Tibial nerve (tissue), 4 donors: ENCODE results near the gene PYGO2. TPM values are rescaled to one million over a fixed set of nuclear protein-coding genes. Genes with fewer than 3 reads are reported as not detected.
A peak's percentile ranks its signal among the peaks of the same experiment; 100 is the strongest.

Experiments used
- DNase-seq, 2 donors: peaks; one replicate each; pipeline ENCODE4 v3.0.0-alpha.2; 2019; ENCODE audit warnings: low spot score in 2 of 2
- H3K27ac ChIP-seq, 4 donors: fragments of 200-600 bp; sonication (generic) in 3 of 4; one replicate each; pipeline ENCODE4 v1.5.1; 2017 to 2019; ENCODE audit warnings: mild to moderate bottlenecking in 1 of 4
- H3K27me3 ChIP-seq, 2 donors: fragments of 200-600 bp; sonication (generic) in 1 of 2; one replicate each; pipeline versions ENCODE4 v1.5.1 to v1.6.0; 2017 to 2019
- H3K36me3 ChIP-seq, 3 donors: fragments of 200-600 bp; sonication (generic); one replicate each; pipeline ENCODE4 v1.5.1; 2018 to 2019
- H3K4me1 ChIP-seq, 4 donors: fragments of 200-600 bp; sonication (generic) in 3 of 4; one replicate each; pipeline ENCODE4 v1.5.1; 2017 to 2019
- H3K4me3 ChIP-seq, 4 donors: fragments of 200-600 bp; sonication (generic) in 3 of 4; one replicate each; pipeline ENCODE4 v1.5.1; 2017 to 2019; ENCODE audit warnings: mild to moderate bottlenecking in 1 of 4, moderate library complexity in 1 of 4
- H3K9me3 ChIP-seq, 4 donors: fragments of 200-600 bp; sonication (generic) in 3 of 4; one replicate each; pipeline ENCODE4 v1.5.1; 2017 to 2019
- CTCF ChIP-seq, 5 experiments: fragments of 200-600 bp in 3 of 5; fragments of 450-650 bp in 2 of 5; sonication (generic) in 3 of 5; IDR thresholded peaks; one replicate each; pipeline ENCODE4 v1.5.1; 2016 to 2019; ENCODE audit warnings: antibody characterized with exemption in 5 of 5, mild to moderate bottlenecking in 3 of 5, moderate library complexity in 2 of 5
- EP300 ChIP-seq, 2 donors: sonication (generic); formaldehyde crosslinking; IDR thresholded peaks; one replicate each; pipeline ENCODE4 v1.6.1; 2017; ENCODE audit warnings: antibody characterized with exemption in 2 of 2, mild to moderate bottlenecking in 1 of 2
- POLR2A ChIP-seq, 2 donors: fragments of 450-650 bp; IDR thresholded peaks; one replicate each; pipeline ENCODE4 v1.6.1; 2017; ENCODE audit warnings: antibody characterized with exemption in 2 of 2, mild to moderate bottlenecking in 2 of 2, moderate library complexity in 2 of 2
- WGBS, 2 donors: methylation state at CpG; one replicate each; pipeline ENCODE4 v1.1.5; 2018; 5-methylcytosine and 5-hydroxymethylcytosine counted together
- total RNA-seq, 4 donors: library from RNA; depleted of rRNA; stranded (reverse); fragments of >200 nt; gene quantifications; one replicate each; pipeline ENCODE4 v1.1.0, GENCODE V29; 2016

PYGO2 gene
- total RNA-seq, 4 donors from 2014 or later, result 18.6 to 24.3 (median 23.5) TPM

- H3K9me3 ChIP-seq, result no peaks in the 10 kb centered on the region
- 23 to 31% methylated on average over 14 to 17 of the region's 17 CpGs for WGBS, 2 donors
- DNase-seq, result peak in 1 of 2 donors; percentile 58
- H3K27me3 ChIP-seq, result no peaks in the 10 kb centered on the region
- no peaks in the 10 kb centered on the region for H3K36me3 ChIP-seq
- peaks cover 0 to 66% (median 57%) of the 10 kb centered on the region in 4 donors for H3K4me1 ChIP-seq
- peak overlapping the region; percentile 88 to 99 (median 98) for H3K27ac ChIP-seq
- peak overlapping the region in 3 of 4 donors; percentile 58 to 94 (median 85) for H3K4me3 ChIP-seq
- no peak for TF ChIP-seq POLR2A (IDR thresholded peaks at IDR 0.05)
- TF ChIP-seq EP300 (IDR thresholded peaks at IDR 0.05), result peak; percentile 18 to 40
- no peak for TF ChIP-seq CTCF (IDR thresholded peaks at IDR 0.05)
These were observed 43.8 kb upstream of the PYGO2 start for GRCh38 chr1:155005076-155006011.

- H3K27ac ChIP-seq, result peak overlapping the region; percentile 88 to 99 (median 98)
- 29 to 34% methylated on average over 5 of the region's 5 CpGs for WGBS, 2 donors
These were observed 42.9 kb upstream of the PYGO2 start for GRCh38 chr1:155004352-155005075.

GRCh38 chr1:155003766-155004351 lies 42.3 kb upstream of the PYGO2 start:
- Histone ChIP-seq H3K9me3 (no peaks in the 10 kb centered on the region), H3K36me3 (no peaks in the 10 kb centered on the region), H3K27me3 (no peaks in the 10 kb centered on the region), H3K4me3 (peak overlapping the region; percentile 58 to 94 (median 78)), H3K4me1 (peaks cover 0 to 66% (median 59%) of the 10 kb centered on the region in 4 donors), H3K27ac (peak overlapping the region; percentile 88 to 99 (median 98))
- WGBS, 2 donors, result 1 to 8% methylated on average over 9 to 21 of the region's 34 CpGs
- peak in 1 of 2 donors; percentile 56 for DNase-seq
- TF ChIP-seq EP300 (IDR thresholded peaks at IDR 0.05), result peak in 1 of 2 donors; percentile 40
- TF ChIP-seq CTCF (IDR thresholded peaks at IDR 0.05), result no peak
- peak in 1 of 2 donors; percentile 16 for TF ChIP-seq POLR2A (IDR thresholded peaks at IDR 0.05)

More at GRCh38 chr1:155004352-155005075, 42.9 kb upstream of the PYGO2 start:
- Histone ChIP-seq H3K36me3 (no peaks in the 10 kb centered on the region), H3K27me3 (no peaks in the 10 kb centered on the region), H3K4me1 (peaks cover 0 to 66% (median 57%) of the 10 kb centered on the region in 4 donors), H3K4me3 (peak overlapping the region; percentile 58 to 94 (median 78)), H3K9me3 (no peaks in the 10 kb centered on the region)
- no peak for TF ChIP-seq EP300 (IDR thresholded peaks at IDR 0.05)
- TF ChIP-seq CTCF (IDR thresholded peaks at IDR 0.05), result no peak
- TF ChIP-seq POLR2A (IDR thresholded peaks at IDR 0.05), result no peak
- DNase-seq, result no peak

GRCh38 chr1:155003227-155003765 lies 41.7 kb upstream of the PYGO2 start:
- Histone ChIP-seq H3K4me1 (peaks cover 0 to 66% (median 55%) of the 10 kb centered on the region in 4 donors), H3K4me3 (peak overlapping the region; percentile 58 to 94 (median 78)), H3K27ac (peak overlapping the region; percentile 88 to 99 (median 98)), H3K9me3 (no peaks in the 10 kb centered on the region), H3K27me3 (no peaks in the 10 kb centered on the region), H3K36me3 (no peaks in the 10 kb centered on the region)
- 1% methylated on average over 36 to 37 of the region's 37 CpGs for WGBS, 2 donors
- no peak for DNase-seq
- no peak for TF ChIP-seq POLR2A (IDR thresholded peaks at IDR 0.05)
- TF ChIP-seq EP300 (IDR thresholded peaks at IDR 0.05), result no peak
- no peak for TF ChIP-seq CTCF (IDR thresholded peaks at IDR 0.05)
